ENCODE data around the gene MYBL2. TPM values are rescaled to one million over a fixed set of nuclear protein-coding genes. Genes with fewer than 3 reads are reported as not detected.

The MYBL2 gene
- total RNA-seq, 1 donor: 11.7 TPM

GRCh38 chr20:43737925-43738324 lies 71.0 kb downstream of the MYBL2 start:
- no peak for TF ChIP-seq CTCF (IDR thresholded peaks at IDR 0.05; ENCODE audit: insufficient read depth, low read depth, low read length)
- no peak for DNase-seq (ENCODE audit: low read depth)
- H3K4me3 ChIP-seq (ENCODE audit: low read depth, low read length): no peak overlapping the region

- DNase-seq (ENCODE audit: low read depth): no peak
- no peak for TF ChIP-seq CTCF (IDR thresholded peaks at IDR 0.05; ENCODE audit: insufficient read depth, low read depth, low read length)
- H3K4me3 ChIP-seq (ENCODE audit: low read depth, low read length): no peak overlapping the region
Measured at GRCh38 chr20:43739148-43739749, 72.3 kb downstream of the MYBL2 start.

GRCh38 chr20:43740642-43741041 lies 73.7 kb downstream of the MYBL2 start:
- H3K4me3 ChIP-seq (ENCODE audit: low read depth, low read length): no peak overlapping the region
- no peak for DNase-seq (ENCODE audit: low read depth)
- TF ChIP-seq CTCF (IDR thresholded peaks at IDR 0.05; ENCODE audit: insufficient read depth, low read depth, low read length): no peak

- TF ChIP-seq CTCF (IDR thresholded peaks at IDR 0.05; ENCODE audit: insufficient read depth, low read depth, low read length): no peak
- H3K4me3 ChIP-seq (ENCODE audit: low read depth, low read length): no peak overlapping the region
- no peak for DNase-seq (ENCODE audit: low read depth)
Measured at GRCh38 chr20:43744151-43744611, 77.3 kb downstream of the MYBL2 start.

GRCh38 chr20:43744966-43745730 lies 78.2 kb downstream of the MYBL2 start:
- TF ChIP-seq CTCF (IDR thresholded peaks at IDR 0.05; ENCODE audit: insufficient read depth, low read depth, low read length): no peak
- DNase-seq (ENCODE audit: low read depth): no peak
- H3K4me3 ChIP-seq (ENCODE audit: low read depth, low read length): no peak overlapping the region

GRCh38 chr20:43746344-43747137 lies 79.6 kb downstream of the MYBL2 start:
- DNase-seq (ENCODE audit: low read depth): no peak
- TF ChIP-seq CTCF (IDR thresholded peaks at IDR 0.05; ENCODE audit: insufficient read depth, low read depth, low read length): no peak

More at GRCh38 chr20:43746344-43747137, 79.6 kb downstream of the MYBL2 start:
- no peak overlapping the region for H3K4me3 ChIP-seq (ENCODE audit: low read depth, low read length)
